Loucy (cell line): ENCODE data around the gene DKC1.

Source experiments
- EZH2phosphoT487 ChIP-seq: fragments of 200-600 bp; IDR thresholded peaks from 2 replicates; pipeline ENCODE4 v1.6.1; 2018; ENCODE audit warnings: antibody characterized with exemption, mild to moderate bottlenecking, moderate library complexity, borderline replicate concordance
- TF ChIP-seq, protein P1 (sequence below): fragments of 200-600 bp; sonication (generic); conservative IDR thresholded peaks from 2 replicates; pipeline ENCODE4 v1.5.1; 2014; ENCODE audit warnings: mild to moderate bottlenecking, antibody characterized with exemption, low read length

DNA sequence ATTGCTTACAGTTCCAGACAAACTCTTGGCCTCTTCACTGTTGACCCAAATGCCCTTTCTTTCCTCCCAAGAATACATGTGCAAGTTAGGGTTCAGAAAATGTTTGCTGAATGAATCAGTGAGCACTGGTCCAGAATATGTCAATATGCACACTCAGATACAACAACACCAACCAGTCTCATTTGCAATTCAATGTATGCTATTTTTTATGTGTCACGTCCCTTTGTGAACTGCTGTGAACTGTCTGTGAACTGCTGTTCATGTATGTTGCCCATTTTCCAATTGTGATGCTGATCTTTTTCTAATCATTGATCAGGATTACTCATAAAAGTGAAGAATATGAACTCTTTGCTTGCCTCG is 29.6 kb upstream of the DKC1 start:
- TF ChIP-seq, protein P1, sequence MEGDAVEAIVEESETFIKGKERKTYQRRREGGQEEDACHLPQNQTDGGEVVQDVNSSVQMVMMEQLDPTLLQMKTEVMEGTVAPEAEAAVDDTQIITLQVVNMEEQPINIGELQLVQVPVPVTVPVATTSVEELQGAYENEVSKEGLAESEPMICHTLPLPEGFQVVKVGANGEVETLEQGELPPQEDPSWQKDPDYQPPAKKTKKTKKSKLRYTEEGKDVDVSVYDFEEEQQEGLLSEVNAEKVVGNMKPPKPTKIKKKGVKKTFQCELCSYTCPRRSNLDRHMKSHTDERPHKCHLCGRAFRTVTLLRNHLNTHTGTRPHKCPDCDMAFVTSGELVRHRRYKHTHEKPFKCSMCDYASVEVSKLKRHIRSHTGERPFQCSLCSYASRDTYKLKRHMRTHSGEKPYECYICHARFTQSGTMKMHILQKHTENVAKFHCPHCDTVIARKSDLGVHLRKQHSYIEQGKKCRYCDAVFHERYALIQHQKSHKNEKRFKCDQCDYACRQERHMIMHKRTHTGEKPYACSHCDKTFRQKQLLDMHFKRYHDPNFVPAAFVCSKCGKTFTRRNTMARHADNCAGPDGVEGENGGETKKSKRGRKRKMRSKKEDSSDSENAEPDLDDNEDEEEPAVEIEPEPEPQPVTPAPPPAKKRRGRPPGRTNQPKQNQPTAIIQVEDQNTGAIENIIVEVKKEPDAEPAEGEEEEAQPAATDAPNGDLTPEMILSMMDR = no peak
- no peak for TF ChIP-seq EZH2phosphoT487
